ENCODE measurements around the gene SLC25A29.
"Not testable (repeated sequence)": the region's sequence is repeated elsewhere in the genome, so short reads cannot be mapped to it uniquely, and the experiment has no call there.

Gene SLC25A29

DNA sequence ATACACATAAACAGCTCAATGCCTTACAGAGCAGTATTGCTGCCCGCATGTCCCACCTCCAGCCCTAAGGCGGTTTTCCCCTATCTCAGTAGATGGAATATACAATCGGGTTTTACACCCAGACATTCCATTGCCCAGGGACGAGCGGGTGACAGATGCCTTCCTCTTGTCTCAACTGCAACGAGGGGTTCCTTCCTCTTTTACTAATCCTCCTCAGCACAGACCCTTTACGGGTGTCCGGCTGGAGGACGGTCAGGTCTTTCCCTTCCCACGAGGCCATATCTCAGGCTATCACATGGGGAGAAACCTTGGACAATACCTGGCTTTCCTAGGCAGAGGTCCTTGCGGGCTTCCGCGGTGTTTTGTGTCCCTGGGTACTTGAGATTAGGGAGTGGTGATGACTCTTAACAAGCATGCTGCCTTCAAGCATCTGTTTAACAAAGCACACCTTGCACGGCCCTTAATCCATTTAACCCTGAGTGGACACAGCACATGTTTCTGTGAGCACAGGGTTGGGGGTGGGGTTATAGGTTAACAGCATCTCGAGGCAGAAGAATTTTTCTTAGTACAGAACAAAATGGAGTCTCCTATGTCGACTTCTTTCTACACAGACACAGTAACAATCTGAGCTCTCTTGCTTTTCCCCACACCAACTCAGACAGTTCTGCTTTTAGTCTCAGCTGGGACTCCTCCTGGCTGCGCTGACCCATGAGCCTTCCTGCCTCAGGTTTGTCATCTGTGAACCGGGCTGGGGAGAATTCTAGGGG lies 6.0 kb upstream of the SLC25A29 start:
- H3K4me3 ChIP-seq (ENCODE audit: insufficient read depth, low read depth, low read length); H3K36me3 ChIP-seq (ENCODE audit: control insufficient read depth, insufficient read depth, low read length); H3K27me3 ChIP-seq (ENCODE audit: control insufficient read depth, insufficient read depth, low read length, poor library complexity, severe bottlenecking); H3K27ac ChIP-seq (ENCODE audit: insufficient read depth, low read depth, low read length, poor library complexity, severe bottlenecking); H3K9me3 ChIP-seq (ENCODE audit: control insufficient read depth, low read length): not testable (repeated sequence)
- H3K4me1 ChIP-seq (ENCODE audit: control insufficient read depth, insufficient read depth, low read length), result peaks cover 24% of the 10 kb centered on the region
- WGBS, 2 experiments, result 70 to 72% methylated on average over 18 of the region's 18 CpGs

DNA sequence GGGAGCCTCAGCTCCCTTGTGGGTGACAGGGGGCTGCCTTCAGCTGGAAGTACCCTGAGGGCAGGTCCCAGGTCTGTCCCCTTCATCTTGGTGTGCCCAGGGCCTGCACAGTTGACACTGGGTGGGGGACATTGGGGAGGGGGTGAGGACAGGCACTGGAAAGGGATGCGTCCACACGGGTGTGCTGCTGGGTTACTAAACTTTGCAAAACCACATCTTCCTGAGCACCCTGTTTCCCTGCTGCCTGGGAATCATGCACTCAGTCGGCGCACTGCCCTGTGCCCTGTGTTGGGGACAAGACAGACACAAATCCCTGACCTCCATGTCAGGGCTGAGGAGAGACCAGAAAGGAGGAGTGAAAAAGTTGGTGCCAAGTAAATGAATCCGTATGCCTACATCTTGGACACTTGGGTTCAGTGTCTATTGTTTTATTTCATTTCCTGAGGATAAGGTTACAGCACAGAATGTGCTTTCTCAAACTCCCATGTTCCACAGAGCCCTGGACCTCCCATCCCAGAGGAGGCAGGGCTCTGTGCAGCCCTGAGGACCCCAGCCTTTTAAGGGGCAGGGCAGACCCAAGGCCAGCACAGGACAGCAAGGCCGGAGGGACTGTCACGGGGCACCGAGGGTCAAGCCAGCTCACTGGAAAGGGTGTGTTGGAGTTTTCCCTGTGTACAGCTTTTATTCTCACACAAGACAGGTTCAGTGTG lies 2.9 kb upstream of the SLC25A29 start:
- H3K36me3 ChIP-seq (ENCODE audit: control insufficient read depth, insufficient read depth, low read length), result no peaks in the 10 kb centered on the region
- peaks cover 31% of the 10 kb centered on the region for H3K4me1 ChIP-seq (ENCODE audit: control insufficient read depth, insufficient read depth, low read length)
- H3K27ac ChIP-seq (ENCODE audit: insufficient read depth, low read depth, low read length, poor library complexity, severe bottlenecking), result no peak overlapping the region
- WGBS, 2 experiments, result 85 to 89% methylated on average over 8 of the region's 8 CpGs
- H3K4me3 ChIP-seq (ENCODE audit: insufficient read depth, low read depth, low read length), result no peak overlapping the region
- no peaks in the 10 kb centered on the region for H3K9me3 ChIP-seq (ENCODE audit: control insufficient read depth, low read length)
- no peaks in the 10 kb centered on the region for H3K27me3 ChIP-seq (ENCODE audit: control insufficient read depth, insufficient read depth, low read length, poor library complexity, severe bottlenecking)

DNA sequence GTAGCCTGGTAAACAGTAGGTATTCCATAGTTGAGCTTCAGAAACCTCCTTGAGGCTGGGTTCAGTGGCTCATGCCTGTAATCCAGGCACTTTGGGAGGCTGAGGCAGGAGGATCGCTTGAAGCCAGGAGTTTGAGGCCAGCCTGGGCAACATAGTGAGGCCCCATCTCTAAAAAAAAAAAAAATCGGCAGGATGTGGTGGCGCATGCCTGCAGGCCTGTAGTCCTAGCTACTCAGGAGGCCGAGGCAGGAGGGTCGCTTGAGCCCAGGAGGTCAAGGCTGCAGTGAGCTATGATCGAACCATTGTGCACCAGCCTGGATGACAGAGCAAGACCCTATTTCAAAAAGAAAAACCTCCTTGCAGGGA lies 2.2 kb upstream of the SLC25A29 start:
- H3K4me3 ChIP-seq (ENCODE audit: insufficient read depth, low read depth, low read length); H3K27me3 ChIP-seq (ENCODE audit: control insufficient read depth, insufficient read depth, low read length, poor library complexity, severe bottlenecking); H3K36me3 ChIP-seq (ENCODE audit: control insufficient read depth, insufficient read depth, low read length); H3K27ac ChIP-seq (ENCODE audit: insufficient read depth, low read depth, low read length, poor library complexity, severe bottlenecking); H3K9me3 ChIP-seq (ENCODE audit: control insufficient read depth, low read length): not testable (repeated sequence)
- peaks cover 39% of the 10 kb centered on the region for H3K4me1 ChIP-seq (ENCODE audit: control insufficient read depth, insufficient read depth, low read length)
- WGBS, 2 experiments, result 90 to 93% methylated on average over 6 of the region's 6 CpGs

DNA sequence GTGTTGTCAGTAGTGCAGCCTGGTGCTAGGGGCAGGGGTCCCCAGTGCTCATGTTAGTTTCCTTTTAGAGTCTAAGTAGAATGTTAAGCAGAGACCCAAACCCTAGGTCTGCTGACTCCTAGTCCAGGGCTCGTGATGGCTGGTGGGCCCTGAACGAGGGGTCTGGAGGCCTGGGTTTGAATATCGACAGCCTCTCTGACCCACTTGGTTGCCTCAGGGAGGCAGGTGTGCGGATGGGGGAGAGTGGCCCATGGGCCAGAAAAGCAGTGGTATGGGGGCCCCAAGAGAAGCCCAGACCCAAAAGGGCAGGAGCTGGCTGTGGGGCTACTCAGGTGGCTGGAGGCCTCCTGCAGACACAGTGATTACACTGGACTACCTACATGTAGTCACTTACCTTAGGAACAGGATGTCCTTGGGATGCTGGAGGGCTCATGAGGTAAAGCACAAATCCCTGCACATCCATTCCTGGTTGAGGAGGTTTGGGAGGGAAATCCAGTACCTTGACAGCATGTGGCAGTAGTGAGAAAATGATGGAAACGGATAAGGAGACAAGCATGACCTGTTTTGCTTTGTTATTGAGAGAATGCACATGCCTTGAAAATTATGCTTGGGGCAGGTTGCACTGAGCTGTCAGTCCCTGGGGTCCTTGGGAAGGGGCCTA lies 1.7 kb upstream of the SLC25A29 start:
- Histone ChIP-seq H3K36me3 (ENCODE audit: control insufficient read depth, insufficient read depth, low read length) (no peaks in the 10 kb centered on the region), H3K9me3 (ENCODE audit: control insufficient read depth, low read length) (no peaks in the 10 kb centered on the region), H3K4me3 (ENCODE audit: insufficient read depth, low read depth, low read length) (peak overlapping the region; percentile 72), H3K27me3 (ENCODE audit: control insufficient read depth, insufficient read depth, low read length, poor library complexity, severe bottlenecking) (no peaks in the 10 kb centered on the region), H3K27ac (ENCODE audit: insufficient read depth, low read depth, low read length, poor library complexity, severe bottlenecking) (no peak overlapping the region), H3K4me1 (ENCODE audit: control insufficient read depth, insufficient read depth, low read length) (peaks cover 43% of the 10 kb centered on the region)
- 86 to 87% methylated on average over 5 of the region's 5 CpGs for WGBS, 2 experiments

DNA sequence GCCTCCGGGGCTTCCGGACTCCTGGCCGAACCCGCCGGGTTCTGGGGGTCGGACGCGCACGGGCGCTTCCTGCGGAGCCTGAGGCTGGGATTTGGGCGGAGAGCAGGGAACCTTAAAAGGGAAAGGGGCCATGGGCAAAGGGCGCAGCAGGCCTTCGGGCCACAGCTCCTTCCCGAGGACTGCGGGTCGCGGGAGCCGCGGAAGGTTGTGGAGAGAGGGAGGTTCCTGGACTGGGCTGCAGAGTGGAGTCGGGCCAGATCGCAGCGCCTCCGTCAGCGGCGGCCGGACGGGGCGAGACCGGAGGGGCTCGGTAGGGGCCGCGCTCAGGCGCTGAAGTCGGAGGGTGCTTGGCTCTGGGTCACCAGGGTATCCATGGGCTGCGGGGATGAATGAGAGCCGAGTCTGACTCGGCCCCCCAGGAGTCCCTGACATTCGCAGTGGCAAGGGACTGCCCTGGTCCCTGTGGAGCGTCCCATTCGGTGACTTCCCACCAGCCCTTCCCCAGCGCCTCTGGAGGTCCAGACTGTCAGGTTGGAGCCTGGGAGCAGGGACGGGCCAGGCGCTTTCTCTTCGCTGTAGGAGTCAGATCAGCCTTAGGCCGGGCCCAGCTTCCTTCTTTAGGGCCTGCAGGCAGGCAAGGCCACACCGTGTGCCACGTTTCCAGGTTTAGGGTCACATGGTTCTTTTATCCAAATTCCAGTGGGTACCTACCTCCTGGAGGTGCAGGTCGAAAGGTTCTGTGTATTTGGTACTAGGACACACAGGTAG lies 938 bp upstream of the SLC25A29 start:
- 4% methylated on average over 49 of the region's 49 CpGs for WGBS, 2 experiments
- H3K27ac ChIP-seq (ENCODE audit: insufficient read depth, low read depth, low read length, poor library complexity, severe bottlenecking), result peak overlapping the region; percentile 67
- peaks cover 43% of the 10 kb centered on the region for H3K4me1 ChIP-seq (ENCODE audit: control insufficient read depth, insufficient read depth, low read length)
- no peaks in the 10 kb centered on the region for H3K36me3 ChIP-seq (ENCODE audit: control insufficient read depth, insufficient read depth, low read length)
- no peaks in the 10 kb centered on the region for H3K27me3 ChIP-seq (ENCODE audit: control insufficient read depth, insufficient read depth, low read length, poor library complexity, severe bottlenecking)
- H3K4me3 ChIP-seq (ENCODE audit: insufficient read depth, low read depth, low read length), result peak overlapping the region; percentile 72
- no peaks in the 10 kb centered on the region for H3K9me3 ChIP-seq (ENCODE audit: control insufficient read depth, low read length)

DNA sequence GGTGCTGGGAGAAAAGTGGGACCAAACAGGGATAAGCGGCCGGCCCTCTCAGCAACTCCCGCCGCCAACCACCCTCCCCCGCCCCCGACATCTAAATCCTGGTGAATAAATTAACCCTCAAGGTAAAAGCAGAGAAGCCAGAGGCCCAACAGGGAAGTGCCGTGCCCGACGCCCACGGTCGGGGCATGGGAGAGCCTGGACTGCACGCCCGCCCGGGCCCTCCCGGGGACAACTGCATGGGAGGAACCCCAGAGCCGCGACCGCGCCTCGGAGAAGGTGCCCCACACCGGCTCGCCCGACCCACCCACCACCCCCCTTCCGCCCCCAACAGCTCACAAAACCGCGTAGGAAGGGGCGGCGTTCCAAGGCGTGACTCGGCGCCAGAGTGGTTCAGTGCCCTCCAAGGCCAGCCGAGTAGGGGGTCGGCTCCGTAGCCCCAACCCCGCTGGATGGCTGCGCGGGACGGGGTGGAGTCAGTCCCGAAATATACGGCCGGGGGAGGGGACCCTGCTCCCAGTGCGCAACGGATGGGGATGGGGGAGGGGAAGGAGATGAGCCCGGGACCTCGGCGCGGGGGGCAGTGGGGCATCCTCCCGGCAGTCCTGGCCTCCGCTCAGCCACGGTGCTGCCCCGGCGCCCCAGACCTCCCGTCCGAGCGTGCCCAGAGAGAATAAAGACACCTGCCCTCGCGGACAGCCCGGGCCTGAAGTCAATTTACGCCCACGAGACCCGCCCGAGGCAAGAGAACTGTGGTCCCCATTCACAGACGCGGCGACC lies 732 bp downstream of the SLC25A29 start:
- H3K36me3 ChIP-seq (ENCODE audit: control insufficient read depth, insufficient read depth, low read length), result no peaks in the 10 kb centered on the region
- peak overlapping the region; percentile 72 for H3K4me3 ChIP-seq (ENCODE audit: insufficient read depth, low read depth, low read length)
- WGBS, 2 experiments, result 0 to 1% methylated on average over 65 of the region's 65 CpGs
- H3K9me3 ChIP-seq (ENCODE audit: control insufficient read depth, low read length), result no peaks in the 10 kb centered on the region
- H3K27ac ChIP-seq (ENCODE audit: insufficient read depth, low read depth, low read length, poor library complexity, severe bottlenecking), result peak overlapping the region; percentile 41
- H3K27me3 ChIP-seq (ENCODE audit: control insufficient read depth, insufficient read depth, low read length, poor library complexity, severe bottlenecking), result no peaks in the 10 kb centered on the region
- H3K4me1 ChIP-seq (ENCODE audit: control insufficient read depth, insufficient read depth, low read length), result peaks cover 38% of the 10 kb centered on the region

DNA sequence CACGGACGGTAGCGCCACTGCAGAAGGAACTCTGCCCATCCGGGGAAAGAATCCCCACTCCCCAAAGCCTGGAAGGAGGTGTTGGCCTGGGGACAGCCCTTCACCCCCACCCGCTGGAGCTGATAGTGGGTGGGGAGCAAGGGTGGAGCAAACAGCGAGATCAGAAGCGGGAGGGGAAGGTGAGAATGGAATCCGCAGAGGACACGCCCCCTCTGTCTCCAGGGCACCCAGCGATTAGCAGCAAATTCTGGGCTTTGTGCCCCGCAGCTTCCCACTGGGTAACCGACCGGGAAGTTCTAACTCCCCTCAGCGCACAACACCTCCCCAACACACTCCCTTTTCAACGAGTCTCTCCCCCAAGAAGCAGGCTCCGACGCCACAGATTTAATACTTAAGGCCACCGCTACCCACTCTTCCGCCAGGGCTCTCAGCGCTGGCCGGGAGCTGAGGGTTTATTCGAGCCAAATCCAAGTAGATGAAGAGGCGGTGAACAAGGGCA lies 1.4 kb downstream of the SLC25A29 start:
- Histone ChIP-seq H3K4me3 (ENCODE audit: insufficient read depth, low read depth, low read length) (peak overlapping the region; percentile 72), H3K27ac (ENCODE audit: insufficient read depth, low read depth, low read length, poor library complexity, severe bottlenecking) (peak overlapping the region; percentile 41), H3K4me1 (ENCODE audit: control insufficient read depth, insufficient read depth, low read length) (peaks cover 38% of the 10 kb centered on the region), H3K27me3 (ENCODE audit: control insufficient read depth, insufficient read depth, low read length, poor library complexity, severe bottlenecking) (no peaks in the 10 kb centered on the region), H3K9me3 (ENCODE audit: control insufficient read depth, low read length) (no peaks in the 10 kb centered on the region), H3K36me3 (ENCODE audit: control insufficient read depth, insufficient read depth, low read length) (no peaks in the 10 kb centered on the region)
- 0 to 1% methylated on average over 23 of the region's 23 CpGs for WGBS, 2 experiments

DNA sequence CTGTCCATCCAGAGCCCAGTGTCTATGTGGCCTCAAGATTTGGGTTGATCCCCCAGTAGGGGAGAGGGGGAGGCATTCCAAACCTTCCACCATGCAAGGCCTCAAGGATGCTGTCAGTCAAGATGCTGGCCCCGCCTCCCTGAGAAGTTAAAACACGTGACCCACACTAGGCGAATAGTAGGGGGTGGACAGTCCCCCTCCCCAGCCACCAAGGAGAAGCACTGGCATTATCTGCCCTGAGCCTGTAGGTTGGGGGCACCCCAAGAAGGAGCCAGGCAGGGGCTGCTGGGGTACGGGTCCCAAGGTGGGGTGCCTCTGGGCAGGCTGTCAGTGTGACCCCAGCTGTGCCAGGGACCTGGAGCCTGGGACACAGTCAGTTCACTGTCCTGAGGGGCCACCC lies 2.3 kb downstream of the SLC25A29 start:
- Histone ChIP-seq H3K27me3 (ENCODE audit: control insufficient read depth, insufficient read depth, low read length, poor library complexity, severe bottlenecking) (no peaks in the 10 kb centered on the region), H3K36me3 (ENCODE audit: control insufficient read depth, insufficient read depth, low read length) (no peaks in the 10 kb centered on the region), H3K9me3 (ENCODE audit: control insufficient read depth, low read length) (no peaks in the 10 kb centered on the region), H3K27ac (ENCODE audit: insufficient read depth, low read depth, low read length, poor library complexity, severe bottlenecking) (no peak overlapping the region), H3K4me1 (ENCODE audit: control insufficient read depth, insufficient read depth, low read length) (peaks cover 30% of the 10 kb centered on the region), H3K4me3 (ENCODE audit: insufficient read depth, low read depth, low read length) (peak overlapping the region; percentile 4)
- 58 to 62% methylated on average over 4 of the region's 4 CpGs for WGBS, 2 experiments

DNA sequence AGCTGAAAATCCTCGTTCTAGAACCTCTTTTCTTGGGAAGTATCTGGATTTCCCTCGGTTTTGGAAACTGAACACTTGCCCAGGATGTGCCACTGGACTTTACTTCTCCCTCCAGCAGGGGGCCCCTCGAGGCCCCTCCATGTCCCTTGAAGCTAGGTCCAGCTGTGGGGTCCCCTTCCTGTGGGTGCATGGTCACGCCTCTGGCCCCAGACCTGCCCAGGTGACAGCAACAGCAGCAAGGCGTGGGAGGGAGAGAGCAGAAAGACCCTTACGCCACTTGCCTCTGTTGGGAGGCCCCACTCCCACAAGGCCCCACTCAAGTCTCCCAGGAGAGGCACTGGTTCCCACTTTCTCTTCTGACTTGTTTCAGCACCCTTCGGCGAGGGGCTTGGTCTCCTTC lies 3.1 kb downstream of the SLC25A29 start:
- Histone ChIP-seq H3K4me3 (ENCODE audit: insufficient read depth, low read depth, low read length) (peak overlapping the region; percentile 4), H3K9me3 (ENCODE audit: control insufficient read depth, low read length) (no peaks in the 10 kb centered on the region), H3K4me1 (ENCODE audit: control insufficient read depth, insufficient read depth, low read length) (peaks cover 27% of the 10 kb centered on the region), H3K27me3 (ENCODE audit: control insufficient read depth, insufficient read depth, low read length, poor library complexity, severe bottlenecking) (no peaks in the 10 kb centered on the region), H3K27ac (ENCODE audit: insufficient read depth, low read depth, low read length, poor library complexity, severe bottlenecking) (no peak overlapping the region), H3K36me3 (ENCODE audit: control insufficient read depth, insufficient read depth, low read length) (no peaks in the 10 kb centered on the region)
- WGBS, 2 experiments, result 87 to 92% methylated on average over 8 of the region's 8 CpGs

All from ectodermal cell (in vitro differentiated cells).